Measurements from ENCODE around the gene SLC37A1.

DNA sequence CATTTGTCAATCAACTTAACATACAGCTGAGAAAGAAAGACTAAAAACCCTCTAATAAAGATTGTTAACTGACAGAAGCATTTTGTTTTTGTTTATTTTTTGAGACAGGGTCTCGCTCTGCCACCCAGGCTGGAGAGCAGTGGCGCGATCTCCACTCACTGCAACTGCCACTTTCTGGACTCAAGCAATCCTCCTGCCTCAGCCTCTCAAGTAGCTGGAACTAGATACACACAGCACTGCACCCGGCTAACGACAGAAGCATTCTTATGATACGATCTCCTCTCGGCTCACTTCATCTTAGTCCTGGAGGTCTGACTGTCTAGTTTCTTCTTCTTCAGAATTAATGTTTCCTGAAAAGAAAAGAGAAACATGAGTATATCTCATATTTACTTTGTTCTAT is 41.1 kb upstream of the SLC37A1 start:
- TF ChIP-seq, protein P1, sequence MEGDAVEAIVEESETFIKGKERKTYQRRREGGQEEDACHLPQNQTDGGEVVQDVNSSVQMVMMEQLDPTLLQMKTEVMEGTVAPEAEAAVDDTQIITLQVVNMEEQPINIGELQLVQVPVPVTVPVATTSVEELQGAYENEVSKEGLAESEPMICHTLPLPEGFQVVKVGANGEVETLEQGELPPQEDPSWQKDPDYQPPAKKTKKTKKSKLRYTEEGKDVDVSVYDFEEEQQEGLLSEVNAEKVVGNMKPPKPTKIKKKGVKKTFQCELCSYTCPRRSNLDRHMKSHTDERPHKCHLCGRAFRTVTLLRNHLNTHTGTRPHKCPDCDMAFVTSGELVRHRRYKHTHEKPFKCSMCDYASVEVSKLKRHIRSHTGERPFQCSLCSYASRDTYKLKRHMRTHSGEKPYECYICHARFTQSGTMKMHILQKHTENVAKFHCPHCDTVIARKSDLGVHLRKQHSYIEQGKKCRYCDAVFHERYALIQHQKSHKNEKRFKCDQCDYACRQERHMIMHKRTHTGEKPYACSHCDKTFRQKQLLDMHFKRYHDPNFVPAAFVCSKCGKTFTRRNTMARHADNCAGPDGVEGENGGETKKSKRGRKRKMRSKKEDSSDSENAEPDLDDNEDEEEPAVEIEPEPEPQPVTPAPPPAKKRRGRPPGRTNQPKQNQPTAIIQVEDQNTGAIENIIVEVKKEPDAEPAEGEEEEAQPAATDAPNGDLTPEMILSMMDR (IDR thresholded peaks at IDR 0.05) = no peak
- TF ChIP-seq POLR2A (IDR thresholded peaks at IDR 0.05) = no peak

All from uterus (tissue), 2 donors.